ENCODE data around the gene SYTL1. TPM values are rescaled to one million over a fixed set of nuclear protein-coding genes. Genes with fewer than 3 reads are reported as not detected.

SYTL1 gene
- total RNA-seq, 2 experiments from 2014 or later = 81.7 to 117 TPM

GRCh38 chr1:27380766-27381733, 39.2 kb downstream of the SYTL1 start:
- intact Hi-C loops (cut with micrococcal nuclease; ENCODE audit: unreplicated experiment) = no loop called here
- DNase-seq (ENCODE audit: low spot score) = no peak
- Histone ChIP-seq H3K36me3 (ENCODE audit: insufficient read depth, low read length) (no peaks in the 10 kb centered on the region), H4K20me1 (ENCODE audit: insufficient read depth, low read length) (no peaks in the 10 kb centered on the region), H3K79me2 (ENCODE audit: insufficient read depth, low read depth, low read length) (no peaks in the 10 kb centered on the region), H3K4me3 (ENCODE audit: low read depth, low read length, poor library complexity, severe bottlenecking) (no peak overlapping the region), H2AFZ (ENCODE audit: low read length) (no peak overlapping the region), H3K4me1 (ENCODE audit: insufficient read depth, low read length, poor library complexity, severe bottlenecking) (no peaks in the 10 kb centered on the region), H3K4me2 (ENCODE audit: low read length) (no peak overlapping the region), H3K9me2 (ENCODE audit: insufficient read depth, low read length) (no peaks in the 10 kb centered on the region), H3K27ac (ENCODE audit: low read depth, low read length, poor library complexity, severe bottlenecking) (no peak overlapping the region), H3K9me3 (ENCODE audit: low read length) (no peaks in the 10 kb centered on the region)
- CTCF ChIA-PET (ENCODE audit: unreplicated experiment) = no interaction called here
- POLR2A ChIA-PET = no interaction called here
- TF ChIP-seq CTCF (conservative IDR thresholded peaks at IDR 0.05; ENCODE audit: low read length) (no peak), EZH2phosphoT487 (IDR thresholded peaks at IDR 0.05; ENCODE audit: borderline replicate concordance, low read depth, low read length) (no peak)
- no TSS peak for BruUV-seq (replicated peaks)

GRCh38 chr1:27381969-27382762, 40.3 kb downstream of the SYTL1 start:
- intact Hi-C loops (cut with micrococcal nuclease; ENCODE audit: unreplicated experiment) = no loop called here
- CTCF ChIA-PET (ENCODE audit: unreplicated experiment) = no interaction called here

More at GRCh38 chr1:27381969-27382762, 40.3 kb downstream of the SYTL1 start:
- no peak overlapping the region for H2AFZ ChIP-seq (ENCODE audit: low read length)
- no peak overlapping the region for H3K27ac ChIP-seq (ENCODE audit: low read depth, low read length, poor library complexity, severe bottlenecking)
- no peak overlapping the region for H3K4me2 ChIP-seq (ENCODE audit: low read length)
- H3K4me3 ChIP-seq (ENCODE audit: low read depth, low read length, poor library complexity, severe bottlenecking) = no peak overlapping the region
- no peaks in the 10 kb centered on the region for H4K20me1 ChIP-seq (ENCODE audit: insufficient read depth, low read length)
- TF ChIP-seq CTCF (conservative IDR thresholded peaks at IDR 0.05; ENCODE audit: low read length) (no peak), EZH2phosphoT487 (IDR thresholded peaks at IDR 0.05; ENCODE audit: borderline replicate concordance, low read depth, low read length) (no peak)
- no peaks in the 10 kb centered on the region for H3K9me3 ChIP-seq (ENCODE audit: low read length)
- no TSS peak for BruUV-seq (replicated peaks)
- POLR2A ChIA-PET = no interaction called here
- no peaks in the 10 kb centered on the region for H3K4me1 ChIP-seq (ENCODE audit: insufficient read depth, low read length, poor library complexity, severe bottlenecking)
- no peaks in the 10 kb centered on the region for H3K79me2 ChIP-seq (ENCODE audit: insufficient read depth, low read depth, low read length)
- H3K36me3 ChIP-seq (ENCODE audit: insufficient read depth, low read length) = no peaks in the 10 kb centered on the region
- no peak for DNase-seq (ENCODE audit: low spot score)
- no peaks in the 10 kb centered on the region for H3K9me2 ChIP-seq (ENCODE audit: insufficient read depth, low read length)

All from OCI-LY7 (cell line).